HCT116 (cell line): ENCODE results near the gene CERKL. TPM values are rescaled to one million over a fixed set of nuclear protein-coding genes. Genes with fewer than 3 reads are reported as not detected.
A peak's percentile ranks its signal among the peaks of the same experiment; 100 is the strongest.

Source experiments
- ATAC-seq: fragments of 200-7000 bp; cut with Tn5 transposase; 2 replicates; pipeline ENCODE4 v1.9.1; 2020; ENCODE audit warnings: mild to moderate bottlenecking, moderate library complexity
- BruUV-seq: library from RNA; stranded (reverse); fragments of 400-500 nt; replicated peaks from 2 replicates; lab custom pipeline; 2021; lab: Mats Ljungman, UMichigan
- CTCF ChIA-PET: fragments of 300-600 bp; sonication (Branson Sonifier 250); formaldehyde crosslinking; loops from one replicate; lab custom pipeline; 2021; ENCODE audit warnings: antibody characterized with exemption; lab: Charles Lee
- POLR2A ChIA-PET: fragments of 300-600, 350-600 bp; sonication (Branson Sonifier 250); formaldehyde crosslinking; loops from one replicate; lab custom pipeline; 2021; ENCODE audit warnings: antibody characterized with exemption; lab: Charles Lee
- RAD21 ChIA-PET, 2 experiments: fragments of 300-600 bp; sonication (Branson Sonifier 250); formaldehyde crosslinking; loops; one replicate each; lab custom pipeline; 2023; ENCODE audit warnings: low total read pairs in 2 of 2; ENCODE audit not compliant: uncharacterized antibody in 2 of 2, unreplicated experiment in 2 of 2, low non-redundant PET in 1 of 2; lab: Charles Lee
- DNase-seq: peaks from one replicate; pipeline ENCODE4 v3.0.0-alpha.2; 2010; ENCODE audit warnings: low read depth, low spot score
- H2AFZ ChIP-seq: fragments of 200-600 bp; shearing (Covaris generic), sonication (generic); 2 replicates; pipeline ENCODE4 v1.6.1; 2017; ENCODE audit warnings: low read depth, mixed run types, mixed read lengths, antibody characterized with exemption, low read length; ENCODE audit not compliant: poor library complexity, severe bottlenecking
- H3K27ac ChIP-seq: 2 replicates; pipeline ENCODE4 v1.5.1; 2012; ENCODE audit warnings: low read depth, low read length
- H3K27me3 ChIP-seq: fragments of 200-600 bp; sonication (generic); 2 replicates; pipeline ENCODE4 v1.6.1; 2016; ENCODE audit warnings: mixed run types, low read length, mixed read lengths; ENCODE audit not compliant: insufficient read depth
- H3K36me3 ChIP-seq, 2 experiments: fragments of 200-500 bp in 1 of 2; fragments of 200-600 bp in 1 of 2; sonication (Bioruptor generic) in 1 of 2; sonication (generic) in 1 of 2; 2 replicates each; pipeline versions ENCODE4 v1.5.1 to v1.6.1; 2014 to 2016; ENCODE audit warnings: low read length in 2 of 2, inconsistent platforms in 1 of 2, mixed read lengths in 1 of 2, mixed run types in 1 of 2; ENCODE audit not compliant: insufficient read depth in 2 of 2, control insufficient read depth in 1 of 2
- H3K4me1 ChIP-seq, 2 experiments: fragments of 200-600 bp in 1 of 2; sonication (generic) in 1 of 2; 2 replicates each; pipeline versions ENCODE4 v1.5.1 to v1.6.1; 2012 to 2017; ENCODE audit warnings: low read length in 2 of 2, inconsistent platforms in 1 of 2, mild to moderate bottlenecking in 1 of 2, mixed read lengths in 1 of 2, mixed run types in 1 of 2, moderate library complexity in 1 of 2; ENCODE audit not compliant: insufficient read depth in 2 of 2, control insufficient read depth in 1 of 2
- H3K4me2 ChIP-seq: fragments of 200-600 bp; sonication (generic); 2 replicates; pipeline ENCODE4 v1.6.1; 2017; ENCODE audit warnings: mixed run types, low read length, mixed read lengths
- H3K4me3 ChIP-seq, 2 experiments: fragments of 200-600 bp in 1 of 2; sonication (generic) in 1 of 2; replicated peaks in 1 of 2; 2 replicates each; pipeline ENCODE4 v1.5.1; 2011 to 2016; ENCODE audit warnings: low read length in 2 of 2, control low read depth in 1 of 2, low read depth in 1 of 2, mild to moderate bottlenecking in 1 of 2, mixed read lengths in 1 of 2, mixed run types in 1 of 2
- H3K79me2 ChIP-seq: fragments of 200-600 bp; sonication (generic); 2 replicates; pipeline ENCODE4 v1.6.1; 2017; ENCODE audit warnings: mild to moderate bottlenecking, mixed run types, low read length, moderate library complexity, mixed read lengths; ENCODE audit not compliant: insufficient read depth
- H3K9ac ChIP-seq: fragments of 200-600 bp; sonication (generic); 2 replicates; pipeline ENCODE4 v1.6.1; 2016; ENCODE audit warnings: low read length, mixed read lengths
- H3K9me2 ChIP-seq: fragments of 200-600 bp; sonication (generic), shearing (Covaris generic); 2 replicates; pipeline ENCODE4 v1.6.1; 2017; ENCODE audit warnings: mixed run types, mild to moderate bottlenecking, moderate library complexity; ENCODE audit not compliant: insufficient read depth
- H3K9me3 ChIP-seq, 2 experiments: fragments of 200-500 bp in 1 of 2; fragments of 200-600 bp in 1 of 2; sonication (Bioruptor generic) in 1 of 2; sonication (generic) in 1 of 2; 2 replicates each; pipeline ENCODE4 v1.6.1; 2014 to 2017; ENCODE audit warnings: low read length in 2 of 2, mixed read lengths in 2 of 2, inconsistent platforms in 1 of 2, low read depth in 1 of 2, mild to moderate bottlenecking in 1 of 2, mixed run types in 1 of 2, moderate library complexity in 1 of 2; ENCODE audit not compliant: control insufficient read depth in 1 of 2, insufficient read depth in 1 of 2
- H4K20me1 ChIP-seq: fragments of 200-600 bp; sonication (generic), shearing (Covaris generic); 2 replicates; pipeline ENCODE4 v1.6.1; 2017; ENCODE audit warnings: mixed run types, mild to moderate bottlenecking, moderate library complexity; ENCODE audit not compliant: insufficient read depth
- EGR1 ChIP-seq: IDR thresholded peaks from 2 replicates; pipeline ENCODE4 v1.6.1; 2012; ENCODE audit warnings: low read depth
- EZH2 ChIP-seq: fragments of 200-600 bp; sonication (generic); IDR thresholded peaks from 2 replicates; pipeline ENCODE4 v1.6.1; 2017; ENCODE audit warnings: antibody characterized with exemption, mixed run types
- EZH2phosphoT487 ChIP-seq: fragments of 200-600 bp; IDR thresholded peaks from 2 replicates; pipeline ENCODE4 v1.6.1; 2018; ENCODE audit warnings: antibody characterized with exemption, borderline replicate concordance
- FOSL1 ChIP-seq: IDR thresholded peaks from 2 replicates; pipeline ENCODE4 v1.6.1; 2012; ENCODE audit warnings: low read depth
- JUND ChIP-seq: IDR thresholded peaks from 2 replicates; pipeline ENCODE4 v1.6.1; 2012
- POLR2A ChIP-seq: IDR thresholded peaks from 2 replicates; pipeline ENCODE4 v1.7.0; 2011; ENCODE audit warnings: borderline replicate concordance; ENCODE audit not compliant: insufficient read depth, insufficient read length; ENCODE audit errors: extremely low read depth
- POLR2AphosphoS5 ChIP-seq: IDR thresholded peaks from 2 replicates; pipeline ENCODE4 v1.6.1; 2011; ENCODE audit warnings: mild to moderate bottlenecking, low read depth, low read length, moderate library complexity
- SIN3A ChIP-seq: IDR thresholded peaks from 2 replicates; pipeline ENCODE4 v1.6.1; 2012; ENCODE audit warnings: low read depth
- SRF ChIP-seq: IDR thresholded peaks from 2 replicates; pipeline ENCODE4 v1.6.1; 2012; ENCODE audit warnings: low read depth
- TCF7L2 ChIP-seq: IDR thresholded peaks from 2 replicates; pipeline ENCODE4 v1.7.0; 2011; ENCODE audit warnings: borderline replicate concordance, inconsistent platforms; ENCODE audit not compliant: insufficient read depth, insufficient read length; ENCODE audit errors: extremely low read depth
- ZFX ChIP-seq: fragments of 450-650 bp; IDR thresholded peaks from 2 replicates; pipeline ENCODE4 v1.6.1; 2017
- ZNF274 ChIP-seq: fragments of 200-500 bp; sonication (Bioruptor generic); IDR thresholded peaks from 2 replicates; pipeline ENCODE4 v1.6.1; 2014; ENCODE audit warnings: mild to moderate bottlenecking, low read depth, low read length, inconsistent platforms
- intact Hi-C: fragments of 100-400 bp; cut with micrococcal nuclease; formaldehyde crosslinking; loops from 2 replicates; pipeline ENCODE4 v1.10.0; 2022
- total RNA-seq: library from RNA; stranded (reverse); gene quantifications from one replicate; pipeline ENCODE4 v1.2.1, GENCODE V29; 2021; ENCODE audit not compliant: unreplicated experiment
- TF ChIP-seq, protein P1 (sequence below), 3 experiments: fragments of 200-600 bp in 1 of 3; sonication (generic) in 1 of 3; IDR thresholded peaks in 2 of 3; conservative IDR thresholded peaks in 1 of 3; 2 replicates each; pipeline ENCODE4 v1.5.1; 2012 to 2017; ENCODE audit warnings: low read depth in 2 of 3, low read length in 2 of 3, antibody characterized with exemption in 1 of 3, borderline replicate concordance in 1 of 3, control low read depth in 1 of 3, mild to moderate bottlenecking in 1 of 3, mixed read lengths in 1 of 3, mixed run types in 1 of 3, moderate library complexity in 1 of 3; ENCODE audit not compliant: insufficient read depth in 1 of 3
- TF ChIP-seq, protein P2 (sequence below): IDR thresholded peaks from 2 replicates; pipeline ENCODE4 v1.6.1; 2012; ENCODE audit warnings: low read depth

Gene CERKL
- total RNA-seq, 1 experiment from 2014 or later: 0.66 TPM

DNA sequence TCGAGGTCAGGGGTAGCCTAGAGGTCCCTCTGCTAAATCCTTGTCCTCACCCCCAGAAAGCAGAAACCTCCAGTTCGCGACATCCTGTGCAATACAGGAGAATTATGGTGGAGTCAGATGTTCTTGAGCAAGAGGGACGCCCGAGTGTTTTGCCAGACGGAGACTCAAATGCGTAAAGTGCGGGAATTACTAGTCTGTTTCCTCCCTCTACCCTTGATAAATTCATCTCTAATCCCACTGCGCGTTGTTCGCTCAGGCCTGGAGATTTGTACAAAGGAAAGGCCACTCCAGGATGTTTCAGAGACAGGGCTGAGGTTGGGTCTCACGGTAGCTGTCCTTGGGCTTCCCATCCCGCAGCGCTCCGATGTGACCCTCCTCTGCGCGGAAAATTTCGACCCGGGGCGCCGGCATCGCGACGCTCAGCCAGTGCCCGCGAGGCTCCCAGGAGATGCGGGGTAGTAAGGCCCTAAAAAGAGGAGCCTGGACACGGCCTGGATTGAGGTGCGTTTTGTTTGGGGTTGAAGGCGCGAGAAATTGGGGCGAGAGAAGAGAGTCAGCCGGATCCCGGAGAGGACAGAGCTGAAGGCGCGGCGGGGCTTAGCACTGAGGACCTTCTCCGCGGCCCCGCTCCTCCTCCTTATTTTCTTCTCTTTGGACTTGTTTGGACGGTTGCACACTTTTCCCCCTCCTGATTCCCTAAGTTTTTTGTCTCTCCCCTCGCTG is 26.1 kb upstream of the CERKL start:
- no peaks in the 10 kb centered on the region for H4K20me1 ChIP-seq
- H3K27ac ChIP-seq: no peak overlapping the region
- BruUV-seq: no TSS peak
- H2AFZ ChIP-seq: no peak overlapping the region
- DNase-seq: no peak
- no peaks in the 10 kb centered on the region for H3K9me2 ChIP-seq
- peak; percentile 57 for ATAC-seq
- H3K9me3 ChIP-seq: no peaks in the 10 kb centered on the region
- H3K4me1 ChIP-seq: peaks cover 0 to 10% of the 10 kb centered on the region in 2 experiments; a peak in 2 of 4 replicates
- CTCF ChIA-PET: interaction anchor here (0.7 kb wide), 1 partner anchor 613 kb away, joined by 3 read pairs; no protein-coding TSS in a partner anchor
- POLR2A ChIA-PET: no interaction called here
- H3K4me2 ChIP-seq: peak overlapping the region; percentile 61
- no peak overlapping the region for H3K9ac ChIP-seq
- intact Hi-C loops: no loop called here
- H3K4me3 ChIP-seq: peak overlapping the region in 1 of 2 experiments; percentile 32; a peak in 1 of 4 replicates
- peaks cover 14% of the 10 kb centered on the region; the same call in 1 of the 2 replicates for H3K27me3 ChIP-seq
- no peaks in the 10 kb centered on the region for H3K79me2 ChIP-seq
- no peaks in the 10 kb centered on the region for H3K36me3 ChIP-seq
- RAD21 ChIA-PET: interaction anchor here in 1 of 2 experiments (0.6 kb wide), 1 partner anchor 1083 kb away, joined by 4 read pairs; no protein-coding TSS in a partner anchor
- TF ChIP-seq SIN3A: no peak
- TF ChIP-seq POLR2AphosphoS5: no peak
- TF ChIP-seq EZH2: no peak
- no peak for TF ChIP-seq POLR2A
- no peak for TF ChIP-seq JUND
- no peak for TF ChIP-seq TCF7L2
- TF ChIP-seq SRF: no peak
- TF ChIP-seq ZFX: no peak
- TF ChIP-seq EZH2phosphoT487: no peak
- no peak for TF ChIP-seq ZNF274
- TF ChIP-seq EGR1: no peak
- TF ChIP-seq, protein P1, sequence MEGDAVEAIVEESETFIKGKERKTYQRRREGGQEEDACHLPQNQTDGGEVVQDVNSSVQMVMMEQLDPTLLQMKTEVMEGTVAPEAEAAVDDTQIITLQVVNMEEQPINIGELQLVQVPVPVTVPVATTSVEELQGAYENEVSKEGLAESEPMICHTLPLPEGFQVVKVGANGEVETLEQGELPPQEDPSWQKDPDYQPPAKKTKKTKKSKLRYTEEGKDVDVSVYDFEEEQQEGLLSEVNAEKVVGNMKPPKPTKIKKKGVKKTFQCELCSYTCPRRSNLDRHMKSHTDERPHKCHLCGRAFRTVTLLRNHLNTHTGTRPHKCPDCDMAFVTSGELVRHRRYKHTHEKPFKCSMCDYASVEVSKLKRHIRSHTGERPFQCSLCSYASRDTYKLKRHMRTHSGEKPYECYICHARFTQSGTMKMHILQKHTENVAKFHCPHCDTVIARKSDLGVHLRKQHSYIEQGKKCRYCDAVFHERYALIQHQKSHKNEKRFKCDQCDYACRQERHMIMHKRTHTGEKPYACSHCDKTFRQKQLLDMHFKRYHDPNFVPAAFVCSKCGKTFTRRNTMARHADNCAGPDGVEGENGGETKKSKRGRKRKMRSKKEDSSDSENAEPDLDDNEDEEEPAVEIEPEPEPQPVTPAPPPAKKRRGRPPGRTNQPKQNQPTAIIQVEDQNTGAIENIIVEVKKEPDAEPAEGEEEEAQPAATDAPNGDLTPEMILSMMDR (IDR thresholded peaks at IDR 0.05 in 2 of 3, conservative IDR thresholded peaks at IDR 0.05 in 1 of 3; ENCODE audit: borderline replicate concordance in 1 of 3, insufficient read depth in 1 of 3, low read depth in 2 of 3, low read length in 2 of 3): no peak
- TF ChIP-seq, protein P2, sequence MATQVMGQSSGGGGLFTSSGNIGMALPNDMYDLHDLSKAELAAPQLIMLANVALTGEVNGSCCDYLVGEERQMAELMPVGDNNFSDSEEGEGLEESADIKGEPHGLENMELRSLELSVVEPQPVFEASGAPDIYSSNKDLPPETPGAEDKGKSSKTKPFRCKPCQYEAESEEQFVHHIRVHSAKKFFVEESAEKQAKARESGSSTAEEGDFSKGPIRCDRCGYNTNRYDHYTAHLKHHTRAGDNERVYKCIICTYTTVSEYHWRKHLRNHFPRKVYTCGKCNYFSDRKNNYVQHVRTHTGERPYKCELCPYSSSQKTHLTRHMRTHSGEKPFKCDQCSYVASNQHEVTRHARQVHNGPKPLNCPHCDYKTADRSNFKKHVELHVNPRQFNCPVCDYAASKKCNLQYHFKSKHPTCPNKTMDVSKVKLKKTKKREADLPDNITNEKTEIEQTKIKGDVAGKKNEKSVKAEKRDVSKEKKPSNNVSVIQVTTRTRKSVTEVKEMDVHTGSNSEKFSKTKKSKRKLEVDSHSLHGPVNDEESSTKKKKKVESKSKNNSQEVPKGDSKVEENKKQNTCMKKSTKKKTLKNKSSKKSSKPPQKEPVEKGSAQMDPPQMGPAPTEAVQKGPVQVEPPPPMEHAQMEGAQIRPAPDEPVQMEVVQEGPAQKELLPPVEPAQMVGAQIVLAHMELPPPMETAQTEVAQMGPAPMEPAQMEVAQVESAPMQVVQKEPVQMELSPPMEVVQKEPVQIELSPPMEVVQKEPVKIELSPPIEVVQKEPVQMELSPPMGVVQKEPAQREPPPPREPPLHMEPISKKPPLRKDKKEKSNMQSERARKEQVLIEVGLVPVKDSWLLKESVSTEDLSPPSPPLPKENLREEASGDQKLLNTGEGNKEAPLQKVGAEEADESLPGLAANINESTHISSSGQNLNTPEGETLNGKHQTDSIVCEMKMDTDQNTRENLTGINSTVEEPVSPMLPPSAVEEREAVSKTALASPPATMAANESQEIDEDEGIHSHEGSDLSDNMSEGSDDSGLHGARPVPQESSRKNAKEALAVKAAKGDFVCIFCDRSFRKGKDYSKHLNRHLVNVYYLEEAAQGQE: no peak
- TF ChIP-seq FOSL1: no peak
